ENCODE data around the gene B3GALT6.

Gene B3GALT6

GRCh38 chr1:1228596-1229321 is 3.3 kb upstream of the B3GALT6 start:
- TF ChIP-seq USF1 (IDR thresholded peaks at IDR 0.05) = no peak
- no peak for TF ChIP-seq TAF1 (IDR thresholded peaks at IDR 0.05; ENCODE audit: low read depth)
- no peak for TF ChIP-seq EGR1 (IDR thresholded peaks at IDR 0.05)
- TF ChIP-seq CEBPB (IDR thresholded peaks at IDR 0.05) = no peak
- TF ChIP-seq ZBTB7A (IDR thresholded peaks at IDR 0.05; ENCODE audit: low read depth) = no peak
- TF ChIP-seq EP300 (IDR thresholded peaks at IDR 0.05; ENCODE audit: borderline replicate concordance) = no peak
- no peak for TF ChIP-seq TCF12 (IDR thresholded peaks at IDR 0.05; ENCODE audit: low read depth)
- no peak for TF ChIP-seq TEAD4 (IDR thresholded peaks at IDR 0.05)
- no peak for TF ChIP-seq RAD21 (IDR thresholded peaks at IDR 0.05; ENCODE audit: low read depth)
- TF ChIP-seq MAX (IDR thresholded peaks at IDR 0.05) = no peak
- no peak for TF ChIP-seq FOXM1 (IDR thresholded peaks at IDR 0.05; ENCODE audit: borderline replicate concordance, low read depth)

- TF ChIP-seq TAF1 (IDR thresholded peaks at IDR 0.05; ENCODE audit: low read depth) (no peak), ZBTB7A (IDR thresholded peaks at IDR 0.05; ENCODE audit: low read depth) (no peak), REST (IDR thresholded peaks at IDR 0.05; ENCODE audit: low read depth) (no peak), TCF12 (IDR thresholded peaks at IDR 0.05; ENCODE audit: low read depth) (no peak), USF1 (IDR thresholded peaks at IDR 0.05) (no peak), RAD21 (IDR thresholded peaks at IDR 0.05; ENCODE audit: low read depth) (no peak), YY1 (IDR thresholded peaks at IDR 0.05; ENCODE audit: low read depth) (no peak), EP300 (IDR thresholded peaks at IDR 0.05; ENCODE audit: borderline replicate concordance) (no peak), TEAD4 (IDR thresholded peaks at IDR 0.05) (no peak), CEBPB (IDR thresholded peaks at IDR 0.05) (no peak)
Observed at GRCh38 chr1:1229770-1230169, 2.3 kb upstream of the B3GALT6 start.

- TF ChIP-seq USF1 (IDR thresholded peaks at IDR 0.05) = no peak
- no peak for TF ChIP-seq CREB1 (IDR thresholded peaks at IDR 0.05; ENCODE audit: low read depth)
- no peak for TF ChIP-seq EP300 (IDR thresholded peaks at IDR 0.05; ENCODE audit: borderline replicate concordance)
- TF ChIP-seq NFIC (IDR thresholded peaks at IDR 0.05) = peak; percentile 27; the same call in 1 of the 2 replicates
- no peak for TF ChIP-seq REST (IDR thresholded peaks at IDR 0.05; ENCODE audit: low read depth)
Observed at GRCh38 chr1:1230656-1231399, 1.2 kb upstream of the B3GALT6 start.

GRCh38 chr1:1231400-1232207 is 433 bp upstream of the B3GALT6 start, which contains the start of gene SDF4:
Gene SDF4, minus strand, starts transcription at chr1:1232001. Its CDS starts 3,229 bp downstream, at chr1:1228772.
- TF ChIP-seq TAF1 (IDR thresholded peaks at IDR 0.05; ENCODE audit: low read depth) (peak; percentile 97), USF1 (IDR thresholded peaks at IDR 0.05) (peak; percentile 98), CEBPB (IDR thresholded peaks at IDR 0.05) (no peak), REST (IDR thresholded peaks at IDR 0.05; ENCODE audit: low read depth) (peak; percentile 14; the same call in 1 of the 2 replicates), MAX (IDR thresholded peaks at IDR 0.05) (no peak), CREB1 (IDR thresholded peaks at IDR 0.05; ENCODE audit: low read depth) (no peak), TEAD4 (IDR thresholded peaks at IDR 0.05) (no peak), ZBTB7A (IDR thresholded peaks at IDR 0.05; ENCODE audit: low read depth) (no peak), TCF12 (IDR thresholded peaks at IDR 0.05; ENCODE audit: low read depth) (no peak; the same call in 1 of the 2 replicates), EGR1 (IDR thresholded peaks at IDR 0.05) (peak; percentile 95), YY1 (IDR thresholded peaks at IDR 0.05; ENCODE audit: low read depth) (peak; percentile 99), EP300 (IDR thresholded peaks at IDR 0.05; ENCODE audit: borderline replicate concordance) (no peak)
